Astrocyte (in vitro differentiated cells and primary cell): Measurements from ENCODE around the gene ZXDC.

Experiments
- EZH2 ChIP-seq: IDR thresholded peaks from 2 replicates; pipeline ENCODE4 v1.6.1; 2012; ENCODE audit warnings: mild to moderate bottlenecking, low read length, inconsistent platforms; ENCODE audit not compliant: insufficient read depth
- TF ChIP-seq, protein P1 (sequence below): IDR thresholded peaks from 2 replicates; pipeline ENCODE4 v1.5.1; 2011; ENCODE audit warnings: low read depth, mild to moderate bottlenecking, inconsistent platforms, low read length, moderate library complexity; ENCODE audit not compliant: insufficient read depth

DNA sequence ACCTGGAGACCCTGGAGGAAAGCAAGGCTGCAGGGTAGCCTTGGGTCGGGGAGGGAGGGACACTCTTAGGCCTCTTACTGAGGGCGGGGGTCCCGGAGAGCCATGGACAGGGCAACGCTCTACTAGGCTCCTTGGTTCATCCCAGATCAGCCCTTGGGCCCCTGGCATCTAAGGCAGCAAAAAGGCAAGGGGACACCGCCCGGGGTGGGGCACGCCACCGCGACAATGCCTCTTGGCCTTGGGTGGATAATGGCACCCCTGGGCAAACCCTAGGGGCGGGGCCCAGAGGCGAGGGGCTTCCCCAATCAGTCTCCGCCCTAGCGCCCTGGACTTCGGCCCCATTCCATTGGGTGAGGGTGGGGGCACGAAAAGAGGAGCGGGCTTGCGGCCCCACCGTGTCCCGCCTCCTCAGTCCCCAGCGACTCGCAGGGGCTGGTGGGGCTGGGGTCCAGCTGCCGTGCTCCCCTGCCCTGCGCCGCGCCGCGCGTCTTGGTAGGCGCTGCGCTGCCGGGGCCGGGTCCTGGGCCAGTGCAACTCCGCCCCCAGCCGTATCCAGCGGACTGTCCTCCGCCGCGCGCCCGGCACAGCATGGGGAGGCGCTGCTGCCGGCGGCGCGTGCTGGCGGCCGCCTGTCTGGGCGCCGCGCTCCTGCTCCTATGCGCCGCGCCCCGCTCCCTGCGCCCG lies 48.2 kb upstream of the ZXDC start, which contains the start of gene CHST13:
- TF ChIP-seq, protein P1, sequence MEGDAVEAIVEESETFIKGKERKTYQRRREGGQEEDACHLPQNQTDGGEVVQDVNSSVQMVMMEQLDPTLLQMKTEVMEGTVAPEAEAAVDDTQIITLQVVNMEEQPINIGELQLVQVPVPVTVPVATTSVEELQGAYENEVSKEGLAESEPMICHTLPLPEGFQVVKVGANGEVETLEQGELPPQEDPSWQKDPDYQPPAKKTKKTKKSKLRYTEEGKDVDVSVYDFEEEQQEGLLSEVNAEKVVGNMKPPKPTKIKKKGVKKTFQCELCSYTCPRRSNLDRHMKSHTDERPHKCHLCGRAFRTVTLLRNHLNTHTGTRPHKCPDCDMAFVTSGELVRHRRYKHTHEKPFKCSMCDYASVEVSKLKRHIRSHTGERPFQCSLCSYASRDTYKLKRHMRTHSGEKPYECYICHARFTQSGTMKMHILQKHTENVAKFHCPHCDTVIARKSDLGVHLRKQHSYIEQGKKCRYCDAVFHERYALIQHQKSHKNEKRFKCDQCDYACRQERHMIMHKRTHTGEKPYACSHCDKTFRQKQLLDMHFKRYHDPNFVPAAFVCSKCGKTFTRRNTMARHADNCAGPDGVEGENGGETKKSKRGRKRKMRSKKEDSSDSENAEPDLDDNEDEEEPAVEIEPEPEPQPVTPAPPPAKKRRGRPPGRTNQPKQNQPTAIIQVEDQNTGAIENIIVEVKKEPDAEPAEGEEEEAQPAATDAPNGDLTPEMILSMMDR = no peak
- TF ChIP-seq EZH2 = peak; percentile 34
